ENCODE data around the gene CELF4.

Gene CELF4

GRCh38 chr18:37249171-37249886 lies 316.3 kb downstream of the CELF4 start:
- no peak for DNase-seq

- no peak for DNase-seq
Measured at GRCh38 chr18:37248281-37248680, 317.3 kb downstream of the CELF4 start.

GRCh38 chr18:37247497-37248161 lies 318.0 kb downstream of the CELF4 start:
- no peak for DNase-seq

- DNase-seq: no peak
Measured at GRCh38 chr18:37246779-37247340, 318.7 kb downstream of the CELF4 start.

GRCh38 chr18:37244618-37245017 lies 321.0 kb downstream of the CELF4 start:
- DNase-seq: no peak

GRCh38 chr18:37243741-37244140 lies 321.9 kb downstream of the CELF4 start:
- no peak for DNase-seq

- no peak for DNase-seq
Measured at GRCh38 chr18:37242826-37243560, 322.6 kb downstream of the CELF4 start.

GRCh38 chr18:37242091-37242490 lies 323.5 kb downstream of the CELF4 start:
- DNase-seq: no peak

- DNase-seq: no peak
Measured at GRCh38 chr18:37238282-37239108, 327.1 kb downstream of the CELF4 start.

GRCh38 chr18:37235583-37235982 lies 330.0 kb downstream of the CELF4 start:
- DNase-seq: no peak

- no peak for DNase-seq
Measured at GRCh38 chr18:37231251-37231650, 334.3 kb downstream of the CELF4 start.

GRCh38 chr18:37230768-37231167 lies 334.8 kb downstream of the CELF4 start:
- DNase-seq: no peak

- no peak for DNase-seq
Measured at GRCh38 chr18:37225279-37225678, 340.3 kb downstream of the CELF4 start.

- no peak for DNase-seq
Measured at GRCh38 chr18:37222999-37223378, 342.6 kb downstream of the CELF4 start.

GRCh38 chr18:37222354-37222998 lies 343.1 kb downstream of the CELF4 start:
- DNase-seq: no peak

- no peak for DNase-seq
Measured at GRCh38 chr18:37219257-37219656, 346.3 kb downstream of the CELF4 start.

- DNase-seq: no peak
Measured at GRCh38 chr18:37218022-37218590, 347.5 kb downstream of the CELF4 start.

GRCh38 chr18:37210781-37211180 lies 354.8 kb downstream of the CELF4 start:
- DNase-seq: no peak

GRCh38 chr18:37207343-37207742 lies 358.3 kb downstream of the CELF4 start:
- DNase-seq: no peak

- DNase-seq: no peak
Measured at GRCh38 chr18:37199741-37200140, 365.9 kb downstream of the CELF4 start.
